CD4-positive, alpha-beta memory T cell (primary cell): ENCODE measurements around the gene SYT7. TPM values are rescaled to one million over a fixed set of nuclear protein-coding genes. Genes with fewer than 3 reads are reported as not detected.

Experiments used
- CTCF ChIA-PET: fragments of 350-600 bp; sonication (Branson Sonifier 250); formaldehyde crosslinking; loops from one replicate; lab custom pipeline; 2021; ENCODE audit warnings: inconsistent platforms; ENCODE audit not compliant: partially characterized antibody; lab: Charles Lee
- POLR2A ChIA-PET: fragments of 350-600 bp; sonication (Branson Sonifier 250); formaldehyde crosslinking; loops from one replicate; lab custom pipeline; 2021; ENCODE audit not compliant: partially characterized antibody; lab: Charles Lee
- DNase-seq, 5 donors: peaks; one replicate each; pipeline versions ENCODE4 v3.0.0 to v3.0.0-alpha.2; 2020 to 2022; ENCODE audit warnings: mixed read lengths in 1 of 5
- H3K27ac ChIP-seq: one replicate; pipeline ENCODE4 v1.7.0; 2013; ENCODE audit warnings: low read depth, low read length
- H3K27me3 ChIP-seq: 2 replicates; pipeline ENCODE4 v1.7.0; 2013; ENCODE audit warnings: mild to moderate bottlenecking, low read length, moderate library complexity; ENCODE audit not compliant: insufficient read depth
- H3K36me3 ChIP-seq: 2 replicates; pipeline ENCODE4 v1.7.0; 2013; ENCODE audit warnings: mild to moderate bottlenecking, low read length, moderate library complexity; ENCODE audit not compliant: insufficient read depth
- H3K4me1 ChIP-seq: 2 replicates; pipeline ENCODE4 v1.7.0; 2013; ENCODE audit warnings: mild to moderate bottlenecking, low read length, moderate library complexity; ENCODE audit not compliant: insufficient read depth
- H3K4me3 ChIP-seq, 2 donors: one replicate each; pipeline ENCODE4 v1.7.0; 2013; ENCODE audit warnings: low read length in 2 of 2, mild to moderate bottlenecking in 1 of 2
- H3K9me3 ChIP-seq, 2 donors: one replicate each; pipeline ENCODE4 v1.7.0; 2013; ENCODE audit warnings: low read length in 2 of 2, control low read depth in 1 of 2; ENCODE audit not compliant: control insufficient read depth in 1 of 2
- H3K27ac Mint-ChIP-seq, 7 donors: one replicate each; pipeline ENCODE4 v1.8.0; 2020 to 2021; ENCODE audit warnings: mixed read lengths in 7 of 7, mild to moderate bottlenecking in 6 of 7, inconsistent platforms in 3 of 7, moderate library complexity in 3 of 7
- H3K27me3 Mint-ChIP-seq, 2 donors: one replicate each; pipeline ENCODE4 v1.8.0; 2020 to 2021; ENCODE audit warnings: mixed read lengths in 2 of 2
- H3K36me3 Mint-ChIP-seq, 2 donors: one replicate each; pipeline ENCODE4 v1.8.0; 2020 to 2021; ENCODE audit warnings: mixed read lengths in 2 of 2, inconsistent platforms in 1 of 2, mild to moderate bottlenecking in 1 of 2
- H3K4me1 Mint-ChIP-seq, 4 donors: one replicate each; pipeline ENCODE4 v1.8.0; 2020 to 2021; ENCODE audit warnings: mixed read lengths in 4 of 4, mild to moderate bottlenecking in 1 of 4
- H3K4me3 Mint-ChIP-seq, 8 donors: one replicate each; pipeline ENCODE4 v1.8.0; 2020 to 2021; ENCODE audit warnings: mixed read lengths in 8 of 8, mild to moderate bottlenecking in 7 of 8, moderate library complexity in 6 of 8, inconsistent platforms in 3 of 8
- H3K9me3 Mint-ChIP-seq, 8 donors: one replicate each; pipeline ENCODE4 v1.8.0; 2020 to 2021; ENCODE audit warnings: mixed read lengths in 8 of 8, mild to moderate bottlenecking in 5 of 8, inconsistent platforms in 3 of 8, moderate library complexity in 1 of 8
- intact Hi-C: fragments of 100-400 bp; cut with micrococcal nuclease; formaldehyde crosslinking; loops from one replicate; pipeline ENCODE4 v1.15.1; 2023
- polyA plus RNA-seq, 2 donors: library from polyadenylated mRNA; unstranded; fragments of 300-500 nt; fragmentation: Illumina TruSeq; gene quantifications; one replicate each; pipeline ENCODE4 v1.2.3, GENCODE V29; 2021
- total RNA-seq, 2 experiments: library from RNA; stranded (reverse); gene quantifications; one replicate each; pipeline ENCODE4 v1.2.3, GENCODE V29; 2021

SYT7 gene
- total and polyA plus RNA-seq, 4 experiments from 2014 or later: not detected

GRCh38 chr11:61487342-61488025, 93.4 kb downstream of the SYT7 start:
- POLR2A ChIA-PET: no interaction called here
- Histone ChIP-seq H3K4me1 (no peaks in the 10 kb centered on the region), H3K4me3 (no peak overlapping the region), H3K36me3 (no peaks in the 10 kb centered on the region), H3K27ac (no peak overlapping the region), H3K27me3 (no peaks in the 10 kb centered on the region), H3K9me3 (no peaks in the 10 kb centered on the region)
- Mint-ChIP-seq H3K4me3 (no peak overlapping the region), H3K27me3 (peaks cover 0 to 3% of the 10 kb centered on the region in 2 donors), H3K36me3 (peaks cover 0 to 14% of the 10 kb centered on the region in 2 donors), H3K9me3 (no peaks in the 10 kb centered on the region), H3K4me1 (no peaks in the 10 kb centered on the region), H3K27ac (no peak overlapping the region)
- CTCF ChIA-PET: interaction anchor here (0.6 to 2.8 kb wide), 2 partner anchors 30 to 1836 kb away, joined by 4 to 14 read pairs; no protein-coding TSS in a partner anchor
- DNase-seq: no peak
- intact Hi-C loops: no loop called here

- Mint-ChIP-seq H3K4me1 (no peaks in the 10 kb centered on the region), H3K27ac (peak overlapping the region in 1 of 7 donors; percentile 44), H3K4me3 (no peak overlapping the region), H3K36me3 (peaks cover 0 to 14% of the 10 kb centered on the region in 2 donors), H3K27me3 (no peaks in the 10 kb centered on the region), H3K9me3 (no peaks in the 10 kb centered on the region)
- ChIA-PET CTCF (interaction anchor here (2.8 kb wide), 1 partner anchor 30 kb away, joined by 14 read pairs; no protein-coding TSS in a partner anchor), POLR2A (no interaction called here)
- no peaks in the 10 kb centered on the region for H3K27me3 ChIP-seq
- intact Hi-C loops: no loop called here
- no peak for DNase-seq
- H3K4me3 ChIP-seq: no peak overlapping the region
- no peaks in the 10 kb centered on the region for H3K4me1 ChIP-seq
- no peak overlapping the region for H3K27ac ChIP-seq
- H3K36me3 ChIP-seq: no peaks in the 10 kb centered on the region
- no peaks in the 10 kb centered on the region for H3K9me3 ChIP-seq
Measured at GRCh38 chr11:61486779-61487178, 94.1 kb downstream of the SYT7 start.

- H3K4me3 Mint-ChIP-seq: no peak overlapping the region
- H3K27me3 Mint-ChIP-seq: no peaks in the 10 kb centered on the region
- no peak overlapping the region for H3K4me3 ChIP-seq
- no peaks in the 10 kb centered on the region for H3K27me3 ChIP-seq
- DNase-seq: no peak
- H3K27ac ChIP-seq: no peak overlapping the region
- no peaks in the 10 kb centered on the region for H3K4me1 ChIP-seq
- no peak overlapping the region for H3K27ac Mint-ChIP-seq
- peaks cover 0 to 14% of the 10 kb centered on the region in 2 donors for H3K36me3 Mint-ChIP-seq
- H3K9me3 Mint-ChIP-seq: no peaks in the 10 kb centered on the region
- no peaks in the 10 kb centered on the region for H3K9me3 ChIP-seq
- H3K4me1 Mint-ChIP-seq: peaks cover 0 to 6% (median 0%) of the 10 kb centered on the region in 4 donors
- no peaks in the 10 kb centered on the region for H3K36me3 ChIP-seq
- ChIA-PET CTCF (interaction anchor here (1.3 kb wide), 1 partner anchor 11 kb away, joined by 4 read pairs; no protein-coding TSS in a partner anchor), POLR2A (no interaction called here)
- intact Hi-C loops: no loop called here
Measured at GRCh38 chr11:61486011-61486620, 94.8 kb downstream of the SYT7 start.

- Mint-ChIP-seq H3K4me3 (no peak overlapping the region), H3K36me3 (peaks cover 0 to 14% of the 10 kb centered on the region in 2 donors), H3K27ac (no peak overlapping the region), H3K4me1 (peaks cover 4 to 13% (median 5%) of the 10 kb centered on the region in 4 donors), H3K27me3 (peaks cover 3 to 5% of the 10 kb centered on the region in 2 donors), H3K9me3 (no peaks in the 10 kb centered on the region)
- POLR2A ChIA-PET: no interaction called here
- CTCF ChIA-PET: interaction anchor here (1.3 kb wide), 1 partner anchor 10 kb away, joined by 4 read pairs; no protein-coding TSS in a partner anchor
- no peaks in the 10 kb centered on the region for H3K9me3 ChIP-seq
- DNase-seq: no peak
- no peak overlapping the region for H3K4me3 ChIP-seq
- no peaks in the 10 kb centered on the region for H3K27me3 ChIP-seq
- no peak overlapping the region for H3K27ac ChIP-seq
- H3K36me3 ChIP-seq: no peaks in the 10 kb centered on the region
- intact Hi-C loops: no loop called here
- no peaks in the 10 kb centered on the region for H3K4me1 ChIP-seq
Measured at GRCh38 chr11:61485080-61485479, 95.8 kb downstream of the SYT7 start.

- no peak overlapping the region for H3K27ac Mint-ChIP-seq
- Histone ChIP-seq H3K27ac (no peak overlapping the region), H3K4me1 (no peaks in the 10 kb centered on the region), H3K4me3 (no peak overlapping the region), H3K9me3 (no peaks in the 10 kb centered on the region), H3K36me3 (no peaks in the 10 kb centered on the region), H3K27me3 (no peaks in the 10 kb centered on the region)
- H3K36me3 Mint-ChIP-seq: peaks cover 0 to 14% of the 10 kb centered on the region in 2 donors
- peaks cover 4 to 13% (median 5%) of the 10 kb centered on the region in 4 donors for H3K4me1 Mint-ChIP-seq
- CTCF ChIA-PET: interaction anchor here (1.1 to 1.3 kb wide), 3 partner anchors 9 to 154 kb away, joined by 3 to 4 read pairs (median 3); no protein-coding TSS in a partner anchor
- no peak overlapping the region for H3K4me3 Mint-ChIP-seq
- POLR2A ChIA-PET: no interaction called here
- intact Hi-C loops: no loop called here
- DNase-seq: no peak
- H3K27me3 Mint-ChIP-seq: peaks cover 3 to 5% of the 10 kb centered on the region in 2 donors
- H3K9me3 Mint-ChIP-seq: no peaks in the 10 kb centered on the region
Measured at GRCh38 chr11:61484541-61484940, 96.3 kb downstream of the SYT7 start.

GRCh38 chr11:61482513-61482912, 98.4 kb downstream of the SYT7 start:
- peaks cover 6% of the 10 kb centered on the region for H3K4me1 ChIP-seq
- ChIA-PET POLR2A (no interaction called here), CTCF (interaction anchor here (0.8 to 2.0 kb wide), 3 partner anchors 10 to 43 kb away, joined by 3 to 6 read pairs (median 3); no protein-coding TSS in a partner anchor)
- Mint-ChIP-seq H3K27ac (no peak overlapping the region), H3K4me3 (no peak overlapping the region), H3K4me1 (peaks cover 4 to 17% (median 8%) of the 10 kb centered on the region in 4 donors), H3K9me3 (no peaks in the 10 kb centered on the region), H3K36me3 (peaks cover 0 to 11% of the 10 kb centered on the region in 2 donors), H3K27me3 (peaks cover 3 to 5% of the 10 kb centered on the region in 2 donors)
- no peak overlapping the region for H3K27ac ChIP-seq
- intact Hi-C loops: no loop called here
- DNase-seq: no peak
- H3K9me3 ChIP-seq: no peaks in the 10 kb centered on the region
- H3K4me3 ChIP-seq: no peak overlapping the region
- H3K36me3 ChIP-seq: no peaks in the 10 kb centered on the region
- H3K27me3 ChIP-seq: no peaks in the 10 kb centered on the region

GRCh38 chr11:61481806-61482205, 99.1 kb downstream of the SYT7 start:
- peaks cover 0 to 5% of the 10 kb centered on the region in 2 donors for H3K36me3 Mint-ChIP-seq
- ChIA-PET POLR2A (no interaction called here), CTCF (interaction anchor here (0.8 to 2.0 kb wide), 3 partner anchors 9 to 36 kb away, joined by 3 to 14 read pairs (median 6); no protein-coding TSS in a partner anchor)
- DNase-seq: no peak
- H3K4me3 Mint-ChIP-seq: no peak overlapping the region
- H3K27me3 Mint-ChIP-seq: peaks cover 3 to 5% of the 10 kb centered on the region in 2 donors
- Histone ChIP-seq H3K27me3 (no peaks in the 10 kb centered on the region), H3K27ac (no peak overlapping the region), H3K9me3 (no peaks in the 10 kb centered on the region), H3K4me1 (peaks cover 8% of the 10 kb centered on the region), H3K36me3 (no peaks in the 10 kb centered on the region), H3K4me3 (no peak overlapping the region)
- no peaks in the 10 kb centered on the region for H3K9me3 Mint-ChIP-seq
- intact Hi-C loops: no loop called here
- no peak overlapping the region for H3K27ac Mint-ChIP-seq
- H3K4me1 Mint-ChIP-seq: peaks cover 4 to 17% (median 8%) of the 10 kb centered on the region in 4 donors
